IMR-90 (cell line): ENCODE measurements around the gene TXNDC9. TPM values are rescaled to one million over a fixed set of nuclear protein-coding genes. Genes with fewer than 3 reads are reported as not detected.
A peak's percentile ranks its signal among the peaks of the same experiment; 100 is the strongest.

Experiments used
- ATAC-seq: fragments of 200-7000 bp; cut with Tn5 transposase; 2 replicates; pipeline ENCODE4 v1.9.1; 2020; ENCODE audit warnings: low read depth, mild to moderate bottlenecking, moderate library complexity
- BruUV-seq: library from RNA; stranded (reverse); fragments of 400-500 nt; replicated peaks from 2 replicates; lab custom pipeline; 2021; lab: Mats Ljungman, UMichigan
- CTCF ChIA-PET: fragments of 300-600 bp; formaldehyde crosslinking; extraction: SDS; loops from one replicate; lab custom pipeline; 2021; ENCODE audit warnings: antibody characterized with exemption; lab: Yijun Ruan, JAX
- POLR2A ChIA-PET: fragments of 300-600 bp; sonication (Branson Sonifier 250); formaldehyde crosslinking; loops from one replicate; lab custom pipeline; 2022; ENCODE audit warnings: antibody characterized with exemption; ENCODE audit not compliant: unreplicated experiment; lab: Charles Lee
- DNase-seq: peaks from one replicate; pipeline ENCODE4 v3.0.0; 2013
- H2AFZ ChIP-seq: replicated peaks from 2 replicates; pipeline ENCODE3; 2013; ENCODE audit warnings: low read length, mild to moderate bottlenecking; ENCODE audit not compliant: poor library complexity
- H2AK5ac ChIP-seq: 2 replicates; pipeline ENCODE4 v1.6.1; 2013; ENCODE audit warnings: low read depth, low read length, inconsistent platforms
- H2AK9ac ChIP-seq: replicated peaks from 2 replicates; pipeline ENCODE3; 2013; ENCODE audit warnings: mild to moderate bottlenecking, low read depth, low read length, moderate library complexity; ENCODE audit not compliant: poor library complexity
- H2BK120ac ChIP-seq: 2 replicates; pipeline ENCODE4 v1.6.1; 2013; ENCODE audit warnings: low read depth, low read length, inconsistent platforms
- H2BK15ac ChIP-seq: 3 replicates; pipeline ENCODE4 v1.6.1; 2013; ENCODE audit warnings: low read depth, low read length, inconsistent platforms
- H2BK20ac ChIP-seq: 2 replicates; pipeline ENCODE4 v1.6.1; 2013; ENCODE audit warnings: low read depth, mild to moderate bottlenecking, inconsistent platforms, low read length, moderate library complexity
- H2BK5ac ChIP-seq: 2 replicates; pipeline ENCODE4 v1.6.1; 2013; ENCODE audit warnings: mild to moderate bottlenecking, low read depth, low read length, inconsistent platforms; ENCODE audit not compliant: poor library complexity, severe bottlenecking
- H3K14ac ChIP-seq: replicated peaks from 2 replicates; pipeline ENCODE4 v1.6.1; 2013; ENCODE audit warnings: low read depth, low read length, inconsistent platforms
- H3K18ac ChIP-seq: 2 replicates; pipeline ENCODE4 v1.6.1; 2013; ENCODE audit warnings: low read depth, low read length, control low read depth
- H3K23ac ChIP-seq: 2 replicates; pipeline ENCODE4 v1.6.1; 2013; ENCODE audit warnings: low read depth, low read length, inconsistent platforms
- H3K27ac ChIP-seq: 2 replicates; pipeline ENCODE4 v1.5.1; 2013; ENCODE audit warnings: mild to moderate bottlenecking, control low read depth, low read length; ENCODE audit not compliant: insufficient read depth
- H3K27me3 ChIP-seq: 2 replicates; pipeline ENCODE4 v1.6.1; 2013; ENCODE audit warnings: low read length; ENCODE audit not compliant: control insufficient read depth, insufficient read depth
- H3K36me3 ChIP-seq: 2 replicates; pipeline ENCODE4 v1.6.1; 2013; ENCODE audit warnings: low read length, mixed read lengths; ENCODE audit not compliant: control insufficient read depth, insufficient read depth
- H3K4ac ChIP-seq: 2 replicates; pipeline ENCODE4 v1.6.1; 2013; ENCODE audit warnings: low read depth, low read length, inconsistent platforms
- H3K4me1 ChIP-seq: 2 replicates; pipeline ENCODE4 v1.6.1; 2013; ENCODE audit warnings: low read length, mixed read lengths; ENCODE audit not compliant: control insufficient read depth, insufficient read depth
- H3K4me2 ChIP-seq: 2 replicates; pipeline ENCODE4 v1.6.1; 2013; ENCODE audit warnings: low read depth, mild to moderate bottlenecking, control low read depth, low read length, moderate library complexity
- H3K4me3 ChIP-seq: 2 replicates; pipeline ENCODE4 v1.5.1; 2013; ENCODE audit warnings: low read depth, mild to moderate bottlenecking, control low read depth, low read length, moderate library complexity; ENCODE audit not compliant: insufficient read depth
- H3K56ac ChIP-seq: 2 replicates; pipeline ENCODE4 v1.6.1; 2013; ENCODE audit warnings: low read length, inconsistent platforms; ENCODE audit not compliant: insufficient read depth; ENCODE audit errors: extremely low read depth
- H3K79me1 ChIP-seq, 2 experiments: 2 replicates each; pipeline ENCODE4 v1.6.1; 2013; ENCODE audit warnings: low read length in 2 of 2, inconsistent platforms in 1 of 2, low read depth in 1 of 2
- H3K9ac ChIP-seq: 2 replicates; pipeline ENCODE4 v1.6.1; 2013; ENCODE audit warnings: low read depth, low read length, control low read depth
- H3K9me1 ChIP-seq: 2 replicates; pipeline ENCODE4 v1.6.1; 2013; ENCODE audit warnings: low read length, inconsistent platforms; ENCODE audit not compliant: insufficient read depth
- H3K9me3 ChIP-seq: 2 replicates; pipeline ENCODE4 v1.6.1; 2013; ENCODE audit warnings: low read length; ENCODE audit not compliant: control insufficient read depth, insufficient read depth
- H4K20me1 ChIP-seq: 2 replicates; pipeline ENCODE4 v1.6.1; 2013; ENCODE audit warnings: low read length, inconsistent platforms; ENCODE audit not compliant: insufficient read depth
- H4K5ac ChIP-seq: 2 replicates; pipeline ENCODE4 v1.6.1; 2013; ENCODE audit warnings: mild to moderate bottlenecking, low read depth, low read length, control low read depth
- H4K8ac ChIP-seq, 2 experiments: 2 replicates each; pipeline ENCODE4 v1.6.1; 2013; ENCODE audit warnings: low read depth in 2 of 2, low read length in 2 of 2, control low read depth in 1 of 2, inconsistent platforms in 1 of 2
- H4K91ac ChIP-seq: 2 replicates; pipeline ENCODE4 v1.6.1; 2013; ENCODE audit warnings: low read depth, low read length, inconsistent platforms; ENCODE audit not compliant: insufficient read depth
- BHLHE40 ChIP-seq: fragments of 150-350 bp; IDR thresholded peaks from 2 replicates; pipeline ENCODE4 v1.6.1; 2016; ENCODE audit warnings: mild to moderate bottlenecking, low read depth, low read length
- CEBPB ChIP-seq: IDR thresholded peaks from 2 replicates; pipeline ENCODE4 v1.6.1; 2012; ENCODE audit warnings: low read depth, low read length, improper control_type of control experiment
- CHD1 ChIP-seq: IDR thresholded peaks from 2 replicates; pipeline ENCODE4 v1.6.1; 2012; ENCODE audit warnings: low read depth, low read length, improper control_type of control experiment
- CTCF ChIP-seq: conservative IDR thresholded peaks from 2 replicates; pipeline ENCODE4 v1.5.1; 2012; ENCODE audit warnings: mild to moderate bottlenecking, low read depth, low read length, improper control_type of control experiment
- ELK1 ChIP-seq: fragments of 150-350 bp; IDR thresholded peaks from 2 replicates; pipeline ENCODE4 v1.6.1; 2016; ENCODE audit warnings: low read depth, mild to moderate bottlenecking, low read length, moderate library complexity, borderline replicate concordance
- FOS ChIP-seq: fragments of 150-350 bp; IDR thresholded peaks from 2 replicates; pipeline ENCODE4 v1.6.1; 2016; ENCODE audit warnings: low read depth, low read length
- MAFK ChIP-seq: IDR thresholded peaks from 2 replicates; pipeline ENCODE4 v1.6.1; 2012; ENCODE audit warnings: low read depth, low read length, improper control_type of control experiment
- NFE2L2 ChIP-seq: fragments of 150-350 bp; IDR thresholded peaks from 2 replicates; pipeline ENCODE4 v1.6.1; 2016; ENCODE audit warnings: low read depth, mild to moderate bottlenecking, low read length
- POLR2A ChIP-seq: IDR thresholded peaks from 2 replicates; pipeline ENCODE4 v1.6.1; 2012; ENCODE audit warnings: mild to moderate bottlenecking, low read depth, low read length
- RAD21 ChIP-seq: IDR thresholded peaks from 2 replicates; pipeline ENCODE4 v1.6.1; 2012; ENCODE audit warnings: low read length, improper control_type of control experiment
- RCOR1 ChIP-seq: IDR thresholded peaks from 2 replicates; pipeline ENCODE4 v1.6.1; 2012; ENCODE audit warnings: mild to moderate bottlenecking, low read length, improper control_type of control experiment; ENCODE audit not compliant: insufficient replicate concordance
- RFX5 ChIP-seq: IDR thresholded peaks from 2 replicates; pipeline ENCODE4 v1.8.0; 2012; ENCODE audit warnings: low read depth, mild to moderate bottlenecking, low read length, moderate library complexity
- SMC3 ChIP-seq: fragments of 150-350 bp; IDR thresholded peaks from 2 replicates; pipeline ENCODE4 v1.6.1; 2016; ENCODE audit warnings: low read depth, mild to moderate bottlenecking, antibody characterized with exemption, low read length, moderate library complexity
- USF2 ChIP-seq: fragments of 150-350 bp; IDR thresholded peaks from 2 replicates; pipeline ENCODE4 v1.6.1; 2017; ENCODE audit warnings: mild to moderate bottlenecking, antibody characterized with exemption, low read length, low read depth
- WGBS, 2 experiments: methylation state at CpG; one replicate each; pipeline versions ENCODE4 v1.1.5 to v1.1.7; 2013; ENCODE audit warnings: missing lambda C conversion rate in 2 of 2; ENCODE audit not compliant: insufficient read length in 1 of 2; ENCODE audit errors: extremely low coverage in 2 of 2; 5-methylcytosine and 5-hydroxymethylcytosine counted together
- dilution Hi-C: fragments of 300-500 bp; cut with HindIII; formaldehyde crosslinking; loops from one replicate; pipeline ENCODE4 v1.14.3; 2018; ENCODE audit warnings: low sequenced_read_pairs; ENCODE audit not compliant: unreplicated experiment
- in situ Hi-C: fragments of 300-500 bp; cut with MboI; formaldehyde crosslinking; loops from 3 replicates; pipeline ENCODE4 v1.14.3; 2019; ENCODE audit warnings: low sequenced_read_pairs, inconsistent platforms, mixed read lengths
- intact Hi-C: fragments of 100-400 bp; cut with micrococcal nuclease; formaldehyde crosslinking; loops from 2 replicates; pipeline ENCODE4 v1.10.0; 2022
- polyA plus RNA-seq, 3 experiments: library from polyadenylated mRNA; depleted of rRNA; stranded (reverse); fragments of >200 nt; gene quantifications; 2 replicates each; pipeline ENCODE4 v1.2.3, GENCODE V29; 2012; ENCODE audit warnings: low replicate concordance in 1 of 3
- total RNA-seq: library from RNA; depleted of rRNA; stranded (reverse); fragments of >200 nt; gene quantifications from 2 replicates; pipeline ENCODE4 v1.2.3, GENCODE V29; 2012

TXNDC9 gene
- total and polyA plus RNA-seq, 2 of the 4 experiments (the other 2 are of a cell fraction): 33.9 to 55.4 TPM

GRCh38 chr2:99365661-99366060 lies 29.5 kb upstream of the TXNDC9 start:
- H2BK15ac ChIP-seq: no peak overlapping the region
- TF ChIP-seq SMC3 (no peak), CHD1 (no peak), RAD21 (no peak), ELK1 (no peak), RCOR1 (no peak), MAFK (no peak), POLR2A (no peak), CEBPB (no peak), USF2 (no peak), FOS (no peak), CTCF (no peak), BHLHE40 (no peak), RFX5 (no peak), NFE2L2 (no peak)
- CTCF ChIA-PET: interaction anchor here (2.6 kb wide), 1 partner anchor 14 kb away, joined by 8 read pairs; no protein-coding TSS in a partner anchor
- no peaks in the 10 kb centered on the region for H3K9me1 ChIP-seq
- H3K56ac ChIP-seq: no peak overlapping the region
- in situ Hi-C loops (no loop called here), intact Hi-C loops (no loop called here), dilution Hi-C loops (no loop called here)
- peaks cover 23% of the 10 kb centered on the region for H3K36me3 ChIP-seq
- H4K20me1 ChIP-seq: no peaks in the 10 kb centered on the region
- H2AK9ac ChIP-seq: no peak overlapping the region
- no peak overlapping the region for H3K14ac ChIP-seq
- H2AFZ ChIP-seq: no peak overlapping the region
- H3K27ac ChIP-seq: no peak overlapping the region
- no peak overlapping the region for H4K5ac ChIP-seq
- H2AK5ac ChIP-seq: no peak overlapping the region
- WGBS, 2 experiments: no CpG with 5 or more reads among the region's 2 CpGs
- no peaks in the 10 kb centered on the region for H3K4me1 ChIP-seq
- H2BK120ac ChIP-seq: no peak overlapping the region
- H3K9me3 ChIP-seq: no peaks in the 10 kb centered on the region
- no peaks in the 10 kb centered on the region for H3K27me3 ChIP-seq
- no peak overlapping the region for H3K23ac ChIP-seq
- ATAC-seq (no peak), DNase-seq (peak; percentile 0)
- H3K9ac ChIP-seq: no peak overlapping the region
- no peak overlapping the region for H3K4me3 ChIP-seq
- POLR2A ChIA-PET: no interaction called here
- no peak overlapping the region for H3K4ac ChIP-seq
- no peak overlapping the region for H4K8ac ChIP-seq
- H2BK20ac ChIP-seq: no peak overlapping the region
- no peak overlapping the region for H3K4me2 ChIP-seq
- no peak overlapping the region for H3K18ac ChIP-seq
- BruUV-seq: no TSS peak
- H3K79me1 ChIP-seq: peaks cover 0 to 5% of the 10 kb centered on the region in 2 experiments; a peak in 1 of 4 replicates
- no peak overlapping the region for H4K91ac ChIP-seq
- no peak overlapping the region for H2BK5ac ChIP-seq
